ENCODE data around the gene TGIF1. TPM values are rescaled to one million over a fixed set of nuclear protein-coding genes. Genes with fewer than 3 reads are reported as not detected.
"Not testable (repeated sequence)": the region's sequence is repeated elsewhere in the genome, so short reads cannot be mapped to it uniquely, and the experiment has no call there.

Gene TGIF1
- polyA plus RNA-seq, 3 donors from 2014 or later: 16.0 to 31.7 (median 18.3) TPM

DNA sequence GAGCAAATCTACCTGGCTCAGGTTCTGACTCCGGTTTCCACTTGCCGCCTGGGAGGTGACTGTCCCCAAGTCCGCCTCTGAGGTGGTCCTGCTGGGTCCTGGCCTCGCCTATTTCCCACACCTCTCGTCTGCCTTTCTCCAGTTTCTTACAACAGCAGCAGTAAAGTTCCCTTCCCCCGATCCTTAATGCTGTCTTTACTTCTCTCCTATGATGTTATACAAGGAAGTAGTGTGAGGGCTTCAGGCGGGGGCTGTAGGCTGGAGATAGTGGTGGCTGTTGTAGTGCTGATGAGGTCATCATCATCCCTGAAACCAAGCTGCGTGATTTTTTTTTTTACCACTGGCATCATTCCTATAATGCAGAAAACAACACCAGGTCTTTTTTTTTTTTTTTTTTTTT is 18.9 kb downstream of the TGIF1 start:
- peaks cover 0 to 3% (median 0%) of the 10 kb centered on the region in 3 donors for H3K36me3 Mint-ChIP-seq
- H3K4me3 Mint-ChIP-seq: no peak overlapping the region
- H3K27me3 Mint-ChIP-seq (ENCODE audit: low read depth in 3 of 3): peaks cover 0 to 6% (median 0%) of the 10 kb centered on the region in 3 donors
- DNase-seq: no peak
- H3K4me1 Mint-ChIP-seq: no peaks in the 10 kb centered on the region
- H3K27ac Mint-ChIP-seq: no peak overlapping the region
- no peaks in the 10 kb centered on the region for H3K9me3 Mint-ChIP-seq

DNA sequence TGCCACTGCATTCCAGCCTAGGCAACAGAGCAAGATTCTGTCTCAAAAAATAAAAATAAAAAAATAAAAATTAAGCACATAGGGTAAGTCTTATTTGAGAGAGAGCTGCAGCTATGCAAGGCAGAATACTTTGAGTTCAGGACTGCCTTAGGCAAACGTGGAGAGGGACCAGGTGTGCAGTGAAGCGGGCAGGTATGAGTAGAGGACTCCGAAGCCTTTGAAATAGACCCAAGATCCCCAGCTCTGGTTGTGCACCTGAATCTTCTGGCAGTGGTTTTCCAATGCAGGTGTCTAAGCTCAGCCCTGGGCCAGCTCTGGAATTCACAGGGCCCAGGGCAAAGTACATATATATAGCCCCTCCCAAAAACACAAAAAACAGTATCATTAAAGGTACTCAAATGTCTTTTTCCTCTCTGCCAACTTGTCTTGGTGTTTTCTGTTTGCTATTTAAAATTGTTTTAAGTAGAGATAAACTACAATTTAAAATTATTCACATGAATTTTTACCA is 21.2 kb downstream of the TGIF1 start:
- peaks cover 0 to 3% (median 0%) of the 10 kb centered on the region in 3 donors for H3K36me3 Mint-ChIP-seq
- no peaks in the 10 kb centered on the region for H3K4me1 Mint-ChIP-seq
- H3K9me3 Mint-ChIP-seq: no peaks in the 10 kb centered on the region
- H3K27ac Mint-ChIP-seq: no peak overlapping the region
- H3K27me3 Mint-ChIP-seq (ENCODE audit: low read depth in 3 of 3): peaks cover 0 to 4% (median 0%) of the 10 kb centered on the region in 3 donors
- no peak for DNase-seq
- no peak overlapping the region for H3K4me3 Mint-ChIP-seq

DNA sequence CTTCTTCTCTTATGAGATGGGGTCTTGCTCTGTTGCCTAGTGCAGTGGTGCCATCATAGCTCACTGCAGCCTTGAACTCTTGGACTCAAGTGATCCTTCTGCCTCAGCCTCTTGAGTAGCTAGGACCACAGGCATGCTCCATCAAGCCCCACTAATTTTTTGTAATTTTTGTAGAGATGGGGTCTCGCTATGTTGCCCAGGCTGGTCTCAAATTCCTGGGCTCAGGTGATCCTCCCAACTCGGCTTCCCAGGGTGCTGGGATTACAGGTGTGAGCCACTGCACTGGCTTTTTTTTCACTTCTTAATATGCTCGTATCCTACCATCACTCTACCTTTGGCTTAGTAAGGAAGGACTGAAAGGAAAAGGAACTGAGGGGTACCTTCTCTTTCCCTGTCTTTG is 22.1 kb downstream of the TGIF1 start:
- DNase-seq; H3K27ac Mint-ChIP-seq; H3K27me3 Mint-ChIP-seq (ENCODE audit: low read depth in 3 of 3); H3K9me3 Mint-ChIP-seq; H3K4me3 Mint-ChIP-seq; H3K36me3 Mint-ChIP-seq; H3K4me1 Mint-ChIP-seq: not testable (repeated sequence)

DNA sequence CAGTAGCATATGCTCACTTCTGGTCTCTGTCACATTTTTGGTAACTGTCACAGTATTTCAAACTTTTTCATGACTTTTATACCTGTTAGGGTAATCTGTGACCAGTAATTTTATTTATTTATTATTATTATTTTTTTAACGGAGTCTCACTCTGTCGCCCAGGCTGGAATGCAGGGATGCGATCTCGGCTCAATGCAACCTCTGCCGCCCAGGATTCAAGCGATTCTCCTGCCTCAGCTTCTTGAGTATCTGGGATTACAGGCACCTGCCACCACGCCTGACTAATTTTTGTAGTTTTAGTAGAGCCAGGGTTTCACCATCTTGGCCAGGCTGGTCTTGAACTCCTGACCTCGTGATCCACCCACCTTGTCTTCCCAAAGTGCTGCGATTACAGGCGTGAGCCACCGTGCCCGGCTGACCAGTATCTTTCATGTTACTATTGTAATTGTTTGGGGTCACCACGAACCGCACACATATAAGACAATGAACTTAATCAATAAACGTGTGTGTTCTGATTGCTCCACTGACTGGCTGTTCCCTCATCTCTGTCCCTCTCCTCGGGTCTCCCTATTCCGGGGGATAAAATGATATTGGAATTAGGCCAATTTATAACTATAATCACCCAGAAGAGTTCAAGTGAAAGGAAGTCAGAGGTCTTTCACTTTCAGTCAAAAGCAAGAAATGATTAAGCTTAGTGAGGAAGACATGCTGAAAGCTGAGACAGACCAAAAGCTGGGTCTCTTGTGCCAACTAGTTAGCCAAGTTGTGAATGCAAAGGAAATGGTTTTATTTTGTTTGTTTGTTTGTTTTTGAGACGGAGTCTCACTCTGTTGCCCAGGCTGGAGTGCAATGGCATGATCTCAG is 22.9 kb downstream of the TGIF1 start:
- peak in 1 of 3 donors; percentile 22 for DNase-seq
- Mint-ChIP-seq H3K27ac (peak overlapping the region in 2 of 6 donors; percentile 72 to 79), H3K4me1 (no peaks in the 10 kb centered on the region), H3K27me3 (ENCODE audit: low read depth in 3 of 3) (peaks cover 0 to 4% (median 0%) of the 10 kb centered on the region in 3 donors), H3K4me3 (peak overlapping the region in 1 of 5 donors; percentile 74), H3K36me3 (peaks cover 0 to 3% (median 0%) of the 10 kb centered on the region in 3 donors), H3K9me3 (no peaks in the 10 kb centered on the region)

DNA sequence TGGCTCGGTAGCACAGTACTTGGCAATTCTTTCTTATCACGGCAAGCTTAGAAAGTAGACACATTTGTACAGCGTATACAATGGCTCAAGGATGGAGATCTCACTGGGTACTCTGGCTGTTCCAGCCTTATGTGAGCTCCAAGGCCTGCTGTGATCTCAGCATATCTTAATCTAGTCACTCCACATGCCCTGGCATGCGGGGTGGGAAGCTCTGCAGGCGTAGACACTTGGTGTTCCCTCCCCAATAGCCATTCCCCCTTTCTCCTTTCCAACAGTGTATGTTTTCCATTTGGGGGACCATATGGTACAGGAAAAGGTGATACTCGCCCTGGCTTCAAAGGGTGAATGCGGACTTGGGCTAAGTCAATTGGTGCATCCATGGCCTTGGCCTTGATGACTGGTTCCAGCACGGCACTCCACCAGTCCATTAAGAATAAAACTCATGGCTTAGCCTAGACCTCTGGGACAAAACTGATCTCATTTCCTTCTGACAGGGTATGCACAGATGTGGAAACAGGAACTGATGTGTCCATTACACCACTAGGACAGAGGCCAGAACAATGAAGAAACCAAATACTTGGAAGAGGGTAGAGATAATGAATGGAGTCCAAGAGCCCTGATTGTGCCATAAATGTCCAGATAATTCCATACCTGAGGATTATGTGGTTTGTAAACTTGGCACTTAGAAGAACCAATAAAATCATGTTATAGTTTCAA is 28.4 kb downstream of the TGIF1 start:
- H3K9me3 Mint-ChIP-seq: no peaks in the 10 kb centered on the region
- no peaks in the 10 kb centered on the region for H3K4me1 Mint-ChIP-seq
- peaks cover 0 to 4% (median 2%) of the 10 kb centered on the region in 3 donors for H3K27me3 Mint-ChIP-seq (ENCODE audit: low read depth in 3 of 3)
- H3K27ac Mint-ChIP-seq: no peak overlapping the region
- H3K4me3 Mint-ChIP-seq: no peak overlapping the region
- H3K36me3 Mint-ChIP-seq: no peaks in the 10 kb centered on the region
- DNase-seq: no peak

DNA sequence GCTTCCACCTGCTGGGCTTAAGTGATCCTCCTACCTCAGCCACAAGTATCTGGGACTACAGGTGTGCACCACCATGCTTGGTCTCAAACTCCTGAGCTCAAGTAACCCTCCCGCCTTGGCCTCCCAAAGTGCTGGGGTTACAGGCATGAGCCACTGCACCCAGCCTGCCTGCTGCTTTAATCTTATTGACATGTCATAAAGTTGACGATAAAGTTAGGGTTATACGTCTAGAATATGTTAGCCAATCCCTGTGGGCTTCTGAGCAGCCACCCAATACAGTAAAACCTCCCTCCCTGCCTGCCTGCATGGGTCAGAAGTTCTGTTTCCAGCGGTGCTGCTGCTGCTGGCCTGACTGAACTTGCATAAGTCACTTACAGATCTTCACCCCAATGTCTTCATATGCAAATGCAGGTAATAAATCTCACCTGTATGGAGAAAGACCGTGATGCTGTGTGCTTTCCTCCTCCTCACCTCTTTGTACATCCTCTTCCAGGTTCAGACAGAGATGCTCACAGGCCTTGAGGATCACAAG is 30.1 kb downstream of the TGIF1 start:
- Mint-ChIP-seq H3K4me1 (no peaks in the 10 kb centered on the region), H3K4me3 (no peak overlapping the region), H3K27me3 (ENCODE audit: low read depth in 3 of 3) (peaks cover 0 to 7% (median 4%) of the 10 kb centered on the region in 3 donors), H3K27ac (no peak overlapping the region), H3K9me3 (no peaks in the 10 kb centered on the region), H3K36me3 (no peaks in the 10 kb centered on the region)
- no peak for DNase-seq

DNA sequence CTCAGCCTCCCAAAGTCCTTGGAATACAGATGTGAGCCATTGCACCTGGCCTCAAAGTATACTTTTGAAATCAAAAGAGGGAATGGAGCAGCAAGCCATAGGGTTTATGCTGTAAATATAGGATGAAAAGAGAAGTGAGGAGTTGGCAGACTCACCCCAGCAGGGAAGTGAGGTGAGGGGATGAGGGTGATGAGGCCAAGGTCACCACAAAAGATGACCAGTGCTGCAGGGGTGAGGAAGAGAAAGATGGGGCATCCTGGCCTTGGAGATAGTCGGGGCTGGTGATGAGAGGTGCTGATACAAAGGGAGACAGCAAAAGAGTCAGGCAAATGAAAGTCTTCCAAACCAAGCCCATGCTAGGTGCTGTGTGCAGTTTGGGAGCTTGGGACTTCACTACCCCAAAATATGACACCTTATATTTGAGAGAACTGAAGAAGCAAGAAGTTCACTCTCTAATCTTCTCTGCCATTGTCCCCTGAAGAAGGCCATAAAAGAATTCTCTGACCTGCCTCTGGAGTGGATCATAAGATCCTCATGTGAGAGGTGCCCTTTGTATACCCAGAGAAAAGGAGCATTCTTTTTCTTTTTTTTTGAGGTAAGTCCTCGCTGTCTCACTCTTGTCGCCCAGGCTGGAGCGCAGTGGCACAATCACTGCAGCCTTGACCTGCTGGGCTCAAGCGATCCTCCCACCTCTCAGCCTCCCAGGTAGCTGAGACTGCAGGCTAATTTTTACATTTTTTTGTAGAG is 31.0 kb downstream of the TGIF1 start:
- Mint-ChIP-seq H3K9me3 (no peaks in the 10 kb centered on the region), H3K4me3 (no peak overlapping the region), H3K27ac (peak overlapping the region in 1 of 6 donors; percentile 26), H3K4me1 (no peaks in the 10 kb centered on the region), H3K27me3 (ENCODE audit: low read depth in 3 of 3) (peaks cover 0 to 7% (median 2%) of the 10 kb centered on the region in 3 donors), H3K36me3 (no peaks in the 10 kb centered on the region)
- DNase-seq: no peak

DNA sequence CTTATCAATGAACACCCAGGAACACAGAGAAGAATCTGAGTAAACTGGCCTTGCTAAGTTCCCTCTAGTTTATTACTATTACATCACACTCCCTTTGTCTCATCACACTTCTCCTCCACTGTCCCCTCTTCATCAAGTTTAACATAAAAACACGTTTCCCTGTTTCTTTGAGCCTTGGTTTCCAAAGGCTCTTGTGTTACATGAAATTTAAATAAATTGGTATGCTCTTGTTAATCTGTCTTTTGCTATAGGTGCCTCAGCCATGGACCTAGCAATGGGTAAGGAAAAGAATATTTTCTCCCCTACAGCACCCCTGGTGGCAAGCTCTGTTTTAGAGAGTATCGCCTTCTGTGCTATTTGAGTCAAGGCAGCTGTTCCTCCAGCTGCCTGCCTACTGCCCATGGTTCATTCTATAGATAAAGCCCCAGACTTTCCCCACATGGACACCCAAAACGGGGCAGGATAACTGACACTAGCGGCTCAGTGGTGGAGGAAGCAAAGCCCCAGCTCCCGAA is 31.8 kb downstream of the TGIF1 start:
- Mint-ChIP-seq H3K27me3 (ENCODE audit: low read depth in 3 of 3) (peaks cover 0 to 7% (median 2%) of the 10 kb centered on the region in 3 donors), H3K27ac (no peak overlapping the region), H3K4me3 (no peak overlapping the region), H3K36me3 (no peaks in the 10 kb centered on the region), H3K9me3 (no peaks in the 10 kb centered on the region), H3K4me1 (no peaks in the 10 kb centered on the region)
- peak in 1 of 3 donors; percentile 33 for DNase-seq

DNA sequence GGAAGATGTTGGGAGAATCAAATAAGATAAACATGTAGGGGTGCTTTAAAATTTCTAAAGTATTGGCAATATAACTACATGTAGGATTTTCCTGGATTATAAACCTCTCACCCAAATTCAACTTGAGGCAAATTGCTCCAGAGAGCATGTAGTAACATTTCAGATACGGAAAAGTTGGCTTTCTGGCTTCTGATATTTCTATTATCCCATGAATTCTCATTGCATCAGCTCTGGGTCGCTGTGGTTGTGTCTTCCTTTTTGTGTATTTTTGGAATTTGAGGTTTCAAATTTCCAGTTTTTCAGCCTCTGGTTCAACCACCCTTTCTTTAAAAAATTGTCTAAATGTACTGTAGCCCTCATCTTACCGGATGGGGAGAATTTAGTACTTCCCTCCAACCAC is 32.3 kb downstream of the TGIF1 start:
- Mint-ChIP-seq H3K9me3 (no peaks in the 10 kb centered on the region), H3K36me3 (no peaks in the 10 kb centered on the region), H3K27me3 (ENCODE audit: low read depth in 3 of 3) (peaks cover 0 to 7% (median 2%) of the 10 kb centered on the region in 3 donors), H3K4me3 (no peak overlapping the region), H3K4me1 (no peaks in the 10 kb centered on the region), H3K27ac (no peak overlapping the region)
- DNase-seq: no peak

DNA sequence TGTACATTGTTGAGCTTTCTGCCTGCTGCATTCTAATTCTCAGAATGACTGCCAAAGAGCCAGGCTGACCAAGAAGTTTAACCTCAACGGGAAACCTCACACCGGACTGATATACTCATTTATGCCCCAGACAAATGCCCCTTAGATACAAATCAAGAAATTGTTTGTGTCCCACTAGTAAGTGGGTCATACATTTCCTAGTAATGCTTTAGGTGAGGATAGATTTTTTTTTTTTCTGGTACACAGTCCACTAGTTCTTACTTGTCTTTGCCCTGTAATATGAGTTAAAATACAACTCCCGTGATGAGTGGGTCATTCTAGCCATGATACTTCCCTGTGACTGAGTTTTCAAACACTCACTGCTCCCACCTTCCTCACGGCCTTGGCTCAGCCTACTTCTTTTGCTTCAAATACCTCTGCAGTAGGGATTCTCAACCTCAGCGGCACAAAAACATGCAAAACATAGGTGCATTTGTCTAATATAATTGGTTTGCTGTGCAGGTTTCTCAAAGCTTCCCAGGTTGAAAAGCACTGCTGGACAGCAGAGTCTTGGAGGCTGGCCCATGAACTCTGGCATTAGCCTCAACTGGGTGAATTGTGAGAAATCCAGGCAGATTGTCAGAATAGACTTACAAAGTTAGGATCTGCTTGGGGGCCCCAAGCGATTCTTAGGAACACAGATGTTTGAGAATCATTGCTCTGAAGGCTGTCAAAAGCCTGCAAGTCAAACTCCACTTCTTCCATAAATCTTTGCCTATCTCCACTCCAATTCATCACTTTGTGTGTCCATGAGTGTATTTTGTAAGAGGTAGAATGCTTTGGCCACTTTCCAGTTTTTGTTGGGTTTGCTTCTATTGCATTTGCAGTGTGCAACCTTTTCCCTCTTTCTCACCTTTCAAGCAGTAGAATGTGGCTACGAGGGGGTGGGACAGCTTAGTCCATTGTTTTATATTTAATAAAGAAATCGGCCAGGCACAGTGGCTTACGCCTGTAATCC is 35.5 kb downstream of the TGIF1 start:
- peaks cover 2 to 7% (median 3%) of the 10 kb centered on the region in 3 donors for H3K27me3 Mint-ChIP-seq (ENCODE audit: low read depth in 3 of 3)
- H3K36me3 Mint-ChIP-seq: no peaks in the 10 kb centered on the region
- H3K4me1 Mint-ChIP-seq: no peaks in the 10 kb centered on the region
- H3K27ac Mint-ChIP-seq: no peak overlapping the region
- H3K9me3 Mint-ChIP-seq: no peaks in the 10 kb centered on the region
- no peak for DNase-seq
- no peak overlapping the region for H3K4me3 Mint-ChIP-seq

DNA sequence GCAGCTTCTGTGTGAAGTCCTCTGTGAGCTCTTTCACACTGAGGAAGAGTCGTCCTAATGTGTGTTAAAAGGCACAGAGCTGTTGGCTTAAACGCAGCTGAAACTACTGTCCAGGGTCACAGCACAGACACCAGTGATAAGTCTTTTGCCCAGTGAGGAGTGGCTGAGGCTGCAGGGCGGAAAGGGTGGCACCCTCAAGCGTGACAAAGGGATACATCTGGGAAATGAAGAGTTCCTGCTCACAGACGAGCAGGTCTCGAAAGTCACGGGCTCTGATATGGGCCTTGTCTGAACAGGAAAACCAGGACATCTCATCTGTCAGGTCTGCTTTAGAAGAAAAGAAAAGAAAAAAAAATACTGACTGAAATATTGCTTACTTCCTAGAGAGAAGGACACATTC is 36.5 kb downstream of the TGIF1 start:
- DNase-seq: no peak
- Mint-ChIP-seq H3K27me3 (ENCODE audit: low read depth in 3 of 3) (peaks cover 2 to 7% (median 3%) of the 10 kb centered on the region in 3 donors), H3K27ac (no peak overlapping the region), H3K4me3 (no peak overlapping the region), H3K36me3 (no peaks in the 10 kb centered on the region), H3K9me3 (no peaks in the 10 kb centered on the region), H3K4me1 (no peaks in the 10 kb centered on the region)

DNA sequence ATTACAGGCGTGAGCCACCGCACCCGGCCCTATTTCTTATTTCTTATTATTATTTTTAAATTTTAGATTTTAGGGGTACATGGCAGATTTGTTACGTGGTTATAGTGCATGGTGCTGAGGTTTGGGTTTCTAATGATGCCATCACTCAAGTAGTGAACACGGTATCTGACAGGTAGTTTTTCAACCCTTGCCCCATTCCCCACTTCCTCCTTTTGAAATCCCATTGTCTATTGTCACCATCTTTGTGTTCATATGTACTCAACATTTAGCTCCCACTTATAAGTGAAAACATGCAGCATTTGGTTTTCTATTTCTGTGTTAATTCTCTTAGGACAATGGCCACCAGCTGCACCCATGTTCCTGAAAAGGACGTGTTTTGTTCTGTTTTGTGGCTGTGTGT is 39.5 kb downstream of the TGIF1 start:
- no peak for DNase-seq
- Mint-ChIP-seq H3K9me3 (no peaks in the 10 kb centered on the region), H3K27me3 (ENCODE audit: low read depth in 3 of 3) (peaks cover 2 to 20% (median 3%) of the 10 kb centered on the region in 3 donors), H3K27ac (no peak overlapping the region), H3K4me1 (peaks cover 0 to 7% of the 10 kb centered on the region in 2 donors), H3K36me3 (no peaks in the 10 kb centered on the region), H3K4me3 (no peak overlapping the region)

Data from immature natural killer cell (primary cell).